Effector CD8-positive, alpha-beta T cell (primary cell): ENCODE data around the gene TUBB1.
A peak's percentile ranks its signal among the peaks of the same experiment; 100 is the strongest.

Experiments
- DNase-seq: peaks from one replicate; lab custom pipeline; 2025; lab: John Stamatoyannopoulos, UW

Gene TUBB1

DNA sequence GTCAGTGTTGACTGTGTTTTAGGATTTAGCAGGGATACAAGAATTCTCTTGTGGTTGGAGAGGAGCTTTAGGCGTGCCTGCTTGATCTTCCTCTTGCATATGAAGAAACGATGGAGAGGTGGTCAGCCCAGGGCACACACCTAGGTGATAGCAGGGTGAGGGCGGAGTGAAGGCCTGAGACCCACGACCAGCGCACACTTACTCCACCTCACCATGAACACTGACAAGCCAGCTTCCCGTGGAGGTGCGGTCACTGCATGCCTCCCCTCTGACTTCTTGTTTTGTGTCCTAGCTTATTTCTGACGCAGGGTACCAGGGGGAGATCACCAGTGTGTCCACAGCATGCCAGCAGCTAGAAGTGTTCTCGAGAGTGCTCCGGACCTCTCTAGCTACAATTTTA lies 30.0 kb upstream of the TUBB1 start:
- no peak for DNase-seq

DNA sequence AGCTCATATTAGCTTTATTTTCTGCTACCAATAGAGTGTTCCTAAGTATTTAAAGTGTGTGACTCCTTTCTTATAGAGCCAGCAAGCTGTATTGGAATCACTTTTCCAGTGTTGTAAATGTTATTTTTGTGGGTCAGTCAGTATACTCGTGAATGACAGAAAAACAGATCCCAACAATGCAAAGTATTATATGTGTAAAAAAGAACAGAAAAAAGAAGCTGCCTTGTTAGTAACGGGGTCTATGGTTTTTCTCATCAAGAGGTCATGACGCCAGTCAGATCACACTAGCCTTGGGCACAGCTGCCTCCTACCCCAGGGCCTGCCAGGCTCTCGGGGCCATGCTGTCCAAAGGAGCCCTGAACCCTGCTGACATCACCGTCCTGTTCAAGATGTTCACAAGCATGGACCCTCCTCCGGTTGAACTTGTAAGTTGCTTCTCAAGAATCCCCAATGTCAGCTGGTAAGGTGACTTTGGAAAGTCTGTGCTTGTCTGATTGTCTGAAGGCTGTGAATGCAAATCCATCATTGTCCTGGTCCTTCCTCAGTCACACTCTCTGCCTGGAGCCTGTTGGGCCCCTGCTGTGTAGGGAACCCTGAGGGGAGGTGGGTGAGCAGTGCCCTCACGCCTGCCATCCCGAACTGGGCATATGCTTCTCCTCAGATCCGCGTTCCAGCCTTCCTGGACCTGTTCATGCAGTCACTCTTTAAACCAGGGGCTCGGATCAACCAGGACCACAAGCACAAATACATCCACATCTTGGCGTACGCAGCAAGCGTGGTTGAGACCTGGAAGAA lies 28.4 kb upstream of the TUBB1 start:
- DNase-seq = no peak

DNA sequence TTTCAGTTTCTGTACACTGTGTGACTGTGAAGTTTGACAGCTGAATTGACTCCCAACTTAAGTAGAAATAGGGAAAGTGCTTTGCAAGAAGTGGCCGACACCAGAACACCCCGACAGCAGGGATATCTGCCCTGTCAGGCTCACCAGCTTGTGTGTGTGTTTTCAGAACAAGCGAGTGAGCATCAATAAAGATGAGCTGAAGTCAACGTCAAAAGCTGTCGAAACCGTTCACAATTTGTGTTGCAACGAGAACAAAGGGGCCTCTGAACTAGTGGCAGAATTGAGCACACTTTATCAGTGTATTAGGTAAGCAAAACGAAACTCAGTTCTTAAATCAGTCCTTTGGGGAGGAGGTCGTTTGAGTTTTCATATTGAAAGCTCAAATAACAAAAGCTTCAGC lies 27.5 kb upstream of the TUBB1 start:
- DNase-seq = no peak

DNA sequence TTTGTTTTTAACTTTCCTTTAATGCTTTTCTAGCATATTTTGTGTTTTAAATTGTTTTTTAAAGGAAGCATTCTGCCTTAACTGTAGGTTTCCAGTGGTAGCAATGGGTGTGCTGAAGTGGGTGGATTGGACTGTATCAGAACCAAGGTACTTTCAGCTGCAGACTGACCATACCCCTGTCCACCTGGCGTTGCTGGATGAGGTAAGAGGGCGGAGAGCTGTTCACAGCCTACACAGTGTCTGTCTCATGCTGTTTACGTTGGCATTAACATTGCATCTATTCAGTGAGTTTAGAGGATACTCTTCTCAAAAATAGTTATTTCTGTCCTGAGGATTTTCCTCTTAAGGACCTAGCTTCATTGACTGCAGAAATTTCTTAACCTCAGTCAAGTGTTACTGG lies 26.3 kb upstream of the TUBB1 start:
- DNase-seq = no peak

DNA sequence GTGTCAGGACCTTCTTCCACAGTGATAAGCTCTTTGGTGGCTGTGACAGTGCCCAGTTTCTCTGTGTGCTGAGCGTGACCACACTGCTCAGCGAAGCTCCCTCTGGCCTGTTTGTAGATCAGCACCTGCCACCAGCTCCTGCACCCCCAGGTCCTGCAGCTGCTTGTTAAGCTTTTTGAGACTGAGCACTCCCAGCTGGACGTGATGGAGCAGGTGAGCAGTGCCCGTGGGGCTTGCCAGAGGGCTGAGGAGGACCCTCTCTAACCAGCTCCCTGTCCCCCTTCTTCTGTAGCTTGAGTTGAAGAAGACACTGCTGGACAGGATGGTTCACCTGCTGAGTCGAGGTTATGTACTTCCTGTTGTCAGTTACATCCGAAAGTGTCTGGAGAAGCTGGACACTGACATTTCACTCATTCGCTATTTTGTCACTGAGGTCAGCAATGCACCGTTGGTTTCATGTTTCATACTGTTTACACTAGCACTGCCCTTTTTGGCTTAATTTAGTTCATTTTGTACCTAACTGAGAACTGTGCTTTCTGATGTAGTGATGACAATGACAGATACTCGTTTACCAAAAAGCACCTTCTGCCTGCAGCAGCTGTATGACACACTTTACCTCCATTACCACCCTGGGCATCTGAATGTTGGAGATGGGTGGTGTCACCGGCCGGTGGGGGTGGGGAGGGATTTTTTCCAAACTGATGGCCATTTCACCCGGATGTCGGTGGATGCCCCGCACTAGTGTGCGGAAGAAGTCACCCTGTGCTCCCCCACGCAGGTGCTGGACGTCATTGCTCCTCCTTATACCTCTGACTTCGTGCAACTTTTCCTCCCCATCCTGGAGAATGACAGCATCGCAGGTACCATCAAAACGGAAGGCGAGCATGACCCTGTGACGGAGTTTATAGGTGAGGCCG lies 25.6 kb upstream of the TUBB1 start:
- DNase-seq = no peak

DNA sequence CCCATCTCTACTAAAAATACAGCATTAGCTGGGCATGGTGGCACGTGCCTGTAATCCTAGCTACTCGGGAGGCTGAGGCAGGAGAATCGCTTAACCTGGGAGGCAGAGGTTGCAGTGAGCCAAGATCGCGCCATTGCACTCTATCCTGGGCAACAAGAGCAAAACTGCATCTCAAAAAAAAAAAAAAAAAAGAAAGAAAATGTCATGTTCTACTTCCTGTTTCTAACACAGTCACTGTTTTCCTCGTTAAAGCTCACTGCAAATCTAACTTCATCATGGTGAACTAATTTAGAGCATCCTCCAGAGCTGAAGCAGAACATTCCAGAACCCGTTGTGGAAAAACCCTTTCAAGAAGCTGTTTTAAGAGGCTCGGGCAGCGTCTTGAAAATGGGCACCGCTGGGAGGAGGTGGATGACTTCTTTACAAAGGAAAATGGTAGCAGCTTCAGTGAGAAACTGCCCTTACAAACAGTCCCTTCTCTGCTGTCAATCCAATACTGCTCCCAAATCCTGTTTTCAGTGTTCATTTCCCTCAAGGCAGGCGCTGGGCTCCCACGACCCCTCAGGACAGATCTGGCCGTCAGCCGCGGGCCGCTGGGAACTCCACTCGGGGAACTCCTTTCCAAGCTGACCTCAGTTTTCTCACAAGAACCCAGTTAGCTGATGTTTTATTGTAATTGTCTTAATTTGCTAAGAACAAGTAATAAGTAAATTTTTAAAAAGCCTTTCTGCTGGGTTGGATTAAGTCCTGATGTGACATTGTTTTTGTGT lies 24.7 kb upstream of the TUBB1 start:
- no peak for DNase-seq

DNA sequence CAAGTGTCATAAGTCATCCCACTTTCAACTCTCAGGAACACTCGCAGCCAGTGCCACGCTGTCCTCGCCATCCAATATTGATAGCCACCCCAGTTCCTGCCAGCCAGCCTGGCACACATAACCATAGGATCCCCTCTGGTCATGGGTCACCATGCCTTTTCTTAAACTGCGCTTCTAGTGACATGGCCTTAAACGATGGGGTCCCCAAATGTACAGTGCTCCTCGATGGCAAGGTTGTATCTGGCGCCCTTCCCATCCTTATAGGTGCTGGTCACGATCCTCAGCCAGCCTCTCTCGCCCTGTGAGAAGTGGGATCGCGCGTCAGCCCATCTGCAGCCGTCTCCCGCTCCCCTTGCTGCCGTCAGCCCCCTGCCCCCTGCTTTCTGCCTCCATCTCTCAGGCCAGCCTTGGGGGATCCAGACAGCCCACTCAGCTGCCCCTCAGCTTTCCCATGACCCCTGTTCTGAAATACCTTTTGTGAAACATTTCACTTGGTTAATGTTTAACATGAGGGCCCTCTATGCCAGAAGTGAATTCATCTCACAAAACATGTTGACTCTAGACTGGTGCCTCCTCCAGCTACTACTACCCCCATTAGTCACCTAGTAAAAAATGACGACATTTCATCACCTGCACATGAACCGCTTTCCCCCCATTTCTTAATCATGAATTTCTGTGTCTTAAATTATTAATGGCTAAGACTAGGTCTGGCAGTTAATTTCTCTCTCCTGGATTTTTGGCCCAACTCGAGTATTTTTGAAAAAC lies 23.6 kb upstream of the TUBB1 start:
- no peak for DNase-seq

DNA sequence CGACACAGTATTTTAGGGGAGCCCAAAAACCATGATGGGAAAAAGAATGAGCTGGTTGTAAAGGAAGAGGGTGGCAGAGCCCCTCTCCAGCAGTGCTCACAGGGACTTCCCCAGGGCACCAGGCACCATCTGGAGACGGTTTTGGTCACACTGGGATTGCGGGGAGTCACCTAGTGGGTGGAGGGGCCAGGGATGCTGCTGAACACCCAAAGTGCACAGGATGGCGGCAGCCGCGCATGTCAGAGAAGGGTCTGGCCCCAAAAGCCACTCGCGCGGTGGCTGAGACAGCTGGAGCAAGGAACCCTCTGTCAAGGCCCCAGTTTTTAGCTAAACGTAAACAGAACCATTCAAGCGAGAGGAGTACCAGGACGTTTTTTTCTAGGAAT lies 23.0 kb upstream of the TUBB1 start:
- no peak for DNase-seq

DNA sequence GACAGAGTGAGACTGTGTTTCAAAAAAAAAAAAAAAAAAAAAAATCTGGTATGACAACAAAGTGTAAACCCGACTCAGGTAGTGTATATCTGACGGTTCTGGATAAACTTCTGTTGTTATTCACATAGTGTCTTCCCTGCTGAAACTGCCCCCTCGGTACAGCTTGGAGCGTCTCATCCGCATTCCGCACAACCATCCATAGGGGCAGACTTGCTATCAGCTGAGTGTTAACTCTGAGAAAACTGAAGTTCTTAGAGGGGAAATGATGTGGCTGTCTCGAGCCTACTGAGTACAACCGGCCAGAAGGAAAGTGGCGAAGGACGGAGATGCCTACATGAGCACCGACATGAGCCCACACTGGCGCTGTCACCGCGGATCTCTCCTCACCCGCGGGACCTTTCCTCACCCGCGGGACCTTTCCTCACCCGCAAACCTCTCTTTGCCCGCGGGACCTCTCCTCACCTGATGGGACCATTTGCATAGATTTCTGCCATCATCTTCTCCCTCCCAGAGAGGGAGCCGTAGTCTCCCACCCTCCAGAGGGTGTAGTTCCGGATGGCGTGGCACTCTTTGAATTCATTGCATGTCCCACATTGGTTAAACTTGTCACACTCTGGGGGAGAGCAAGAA lies 22.0 kb upstream of the TUBB1 start:
- DNase-seq = no peak

DNA sequence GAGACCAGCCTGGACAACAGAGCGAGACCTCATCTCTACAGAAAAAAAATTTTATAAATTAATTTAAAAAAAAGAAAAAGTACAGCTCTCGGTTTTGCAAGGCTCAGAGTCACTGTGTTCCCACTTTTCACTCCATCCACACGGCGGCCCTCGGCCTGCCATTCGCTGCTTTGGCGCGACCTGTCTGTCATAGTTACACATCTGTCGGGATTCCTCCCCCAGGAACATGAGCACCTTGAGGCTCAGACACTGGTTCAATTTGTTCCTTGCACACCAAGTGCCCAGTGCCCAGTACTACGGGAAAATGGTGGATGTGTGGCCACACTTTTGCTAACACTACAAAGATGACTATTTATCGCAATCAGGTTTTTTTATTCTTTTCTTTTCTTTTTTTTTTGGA lies 20.6 kb upstream of the TUBB1 start:
- DNase-seq = no peak

DNA sequence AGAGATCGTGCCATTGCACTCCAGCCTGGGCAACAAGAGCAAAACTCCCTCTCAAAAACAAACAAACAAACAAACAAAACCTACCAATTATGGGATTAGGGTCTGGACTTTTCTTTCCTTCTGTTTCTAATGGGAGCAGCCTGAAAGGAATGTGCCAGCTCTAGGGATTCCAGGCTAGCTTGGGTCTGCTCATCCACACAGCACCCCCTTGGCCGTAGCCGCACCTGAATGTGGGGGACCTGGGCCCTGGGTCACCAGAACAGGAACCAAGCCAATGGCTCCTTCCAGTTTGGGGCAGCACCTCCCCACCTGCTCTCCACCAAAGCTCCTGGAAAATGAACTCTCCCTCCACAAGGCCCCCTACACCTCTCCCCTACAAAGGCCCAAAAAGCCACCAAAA lies 18.9 kb upstream of the TUBB1 start:
- DNase-seq = no peak

DNA sequence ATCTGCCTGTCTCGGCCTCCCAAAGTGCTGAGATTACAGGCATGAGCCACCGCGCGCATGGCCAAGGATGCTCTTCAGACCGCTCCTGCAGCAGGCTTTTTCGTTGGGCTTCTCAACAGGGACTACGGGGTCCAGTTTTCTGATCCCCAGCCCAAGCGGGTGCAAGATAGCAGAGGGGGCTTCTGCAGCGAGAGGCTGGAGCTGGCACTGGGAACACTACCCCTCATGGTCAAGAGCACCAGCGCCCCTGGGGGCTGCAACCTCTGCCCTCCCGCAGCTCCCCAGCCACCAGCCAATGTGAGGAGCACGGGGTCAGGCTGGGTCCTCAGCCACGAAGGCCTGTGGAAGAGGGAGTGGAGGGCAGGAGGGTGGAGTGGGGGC lies 18.2 kb upstream of the TUBB1 start:
- no peak for DNase-seq

DNA sequence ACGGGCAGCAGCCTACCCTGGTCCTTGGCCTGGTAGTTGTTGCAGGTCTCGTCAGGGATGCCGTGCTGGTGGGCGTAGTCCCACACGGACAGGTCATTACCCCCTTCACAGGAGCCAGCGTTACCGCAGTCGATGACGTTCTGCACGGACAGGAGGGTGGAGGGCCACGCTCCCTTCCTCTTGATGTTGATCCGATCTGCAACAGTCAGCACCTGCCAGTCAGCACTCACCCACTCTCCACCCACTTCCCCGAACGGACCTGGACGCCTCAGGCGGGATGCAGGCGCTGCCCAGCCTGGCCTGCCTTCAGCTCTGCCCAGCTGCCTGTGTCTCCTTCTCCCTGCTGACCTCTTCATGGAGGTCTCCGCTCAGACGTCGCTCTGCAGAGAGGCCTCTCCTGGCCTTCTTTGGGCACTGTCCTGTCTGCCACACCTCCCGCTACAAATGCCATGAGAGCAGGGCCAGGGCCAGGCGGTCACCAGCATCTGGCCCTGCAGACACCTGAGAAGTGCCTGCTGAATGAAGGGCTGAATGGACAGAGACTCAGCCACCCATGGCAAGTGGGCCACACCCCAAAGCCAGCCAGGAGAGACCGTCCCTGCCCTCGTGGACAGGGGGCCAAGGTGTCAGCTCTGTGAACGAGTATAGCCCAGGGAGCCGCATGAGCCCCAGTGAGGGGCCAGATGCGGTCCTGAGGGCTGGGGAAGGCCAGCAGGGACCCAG lies 17.6 kb upstream of the TUBB1 start:
- DNase-seq = no peak

DNA sequence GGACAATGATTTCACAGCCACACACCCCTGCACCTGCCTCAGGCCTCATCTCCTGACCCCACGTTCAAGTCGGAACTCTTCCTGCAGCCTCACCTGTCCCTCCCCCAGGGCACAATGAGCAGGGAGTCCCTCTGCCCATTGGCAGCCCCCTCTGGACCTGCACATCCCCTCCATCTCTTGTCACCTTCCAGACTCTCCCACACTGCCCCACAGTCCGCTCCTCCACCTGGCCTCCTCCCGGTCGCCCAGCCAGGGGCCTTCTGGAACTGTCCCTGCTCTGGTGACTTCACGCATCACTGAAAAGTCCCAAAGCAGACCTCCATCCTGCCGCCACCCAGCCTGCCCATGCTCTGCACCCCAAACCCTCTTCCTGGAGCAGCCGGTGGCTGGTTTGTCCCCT lies 16.8 kb upstream of the TUBB1 start:
- DNase-seq = no peak

DNA sequence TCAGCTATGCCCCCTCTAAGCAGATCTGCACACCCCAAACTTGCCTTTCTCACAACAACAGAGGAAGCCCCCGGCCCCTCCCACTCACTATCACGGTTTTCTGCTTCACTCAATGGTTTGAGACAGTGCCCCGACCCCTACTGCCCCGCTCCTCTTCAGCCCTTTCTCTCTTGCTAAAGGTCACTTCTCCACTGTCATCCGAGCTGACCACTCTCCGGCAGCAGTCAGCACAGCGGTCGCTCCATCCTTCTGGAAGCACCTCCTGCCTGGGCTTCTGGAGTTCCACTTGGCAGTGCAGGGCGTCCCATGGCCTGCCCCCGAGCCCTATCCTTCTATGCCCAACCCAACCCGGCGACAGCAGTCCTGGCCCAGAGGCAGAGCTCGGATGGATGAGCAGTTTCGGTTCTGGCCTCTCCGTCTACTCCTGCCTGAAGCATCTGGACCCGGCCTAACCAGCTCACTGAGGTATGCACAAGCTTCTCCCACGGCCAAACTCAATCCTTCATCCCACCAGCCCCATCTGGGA lies 16.3 kb upstream of the TUBB1 start:
- DNase-seq = no peak

DNA sequence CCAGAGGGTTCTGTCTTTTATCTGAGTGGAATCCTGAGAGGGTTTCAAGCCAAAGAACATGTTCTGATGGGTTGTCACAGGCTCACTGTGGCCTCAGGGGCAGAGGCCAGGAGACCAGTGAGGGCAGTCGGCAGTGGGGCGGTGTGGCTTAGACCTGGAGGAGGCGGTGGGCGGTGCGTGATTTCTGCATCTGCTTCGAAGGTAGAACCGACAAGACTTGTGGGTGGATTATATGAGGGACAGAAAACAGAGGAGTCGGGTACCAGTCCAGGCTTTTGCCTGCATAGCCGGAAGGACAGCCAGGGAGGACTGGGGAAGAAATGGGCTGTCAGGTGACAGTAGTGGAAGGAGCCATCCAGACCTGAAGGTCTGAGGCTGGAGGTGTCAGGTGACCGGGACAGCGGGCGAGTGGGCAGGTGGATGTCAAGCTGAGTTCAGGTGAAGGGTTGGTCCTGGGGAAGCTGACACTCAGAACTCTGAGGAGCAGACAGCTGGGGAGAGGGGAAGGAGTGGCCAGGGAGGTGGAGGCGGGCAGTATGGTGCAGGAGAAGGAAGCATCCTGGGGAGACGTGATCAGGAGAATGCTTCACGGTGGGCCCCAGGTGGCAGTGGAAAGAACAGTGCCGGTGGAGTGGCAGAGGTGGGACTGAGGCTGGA lies 15.3 kb upstream of the TUBB1 start:
- no peak for DNase-seq

DNA sequence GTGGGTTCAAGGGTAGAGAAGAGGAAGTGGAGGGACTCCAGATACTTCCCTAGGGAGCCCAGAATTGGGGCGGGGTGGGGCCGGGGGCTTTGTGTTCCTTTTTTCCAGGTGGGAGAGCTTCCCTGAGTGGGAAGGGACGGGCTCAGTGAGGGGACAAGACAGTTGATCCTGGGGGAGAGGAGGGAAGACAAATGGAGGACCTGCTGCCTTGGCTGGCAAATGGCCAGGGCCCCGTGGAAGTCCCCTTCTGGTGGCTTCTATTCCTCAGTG lies 14.8 kb upstream of the TUBB1 start:
- DNase-seq = peak; percentile 50

DNA sequence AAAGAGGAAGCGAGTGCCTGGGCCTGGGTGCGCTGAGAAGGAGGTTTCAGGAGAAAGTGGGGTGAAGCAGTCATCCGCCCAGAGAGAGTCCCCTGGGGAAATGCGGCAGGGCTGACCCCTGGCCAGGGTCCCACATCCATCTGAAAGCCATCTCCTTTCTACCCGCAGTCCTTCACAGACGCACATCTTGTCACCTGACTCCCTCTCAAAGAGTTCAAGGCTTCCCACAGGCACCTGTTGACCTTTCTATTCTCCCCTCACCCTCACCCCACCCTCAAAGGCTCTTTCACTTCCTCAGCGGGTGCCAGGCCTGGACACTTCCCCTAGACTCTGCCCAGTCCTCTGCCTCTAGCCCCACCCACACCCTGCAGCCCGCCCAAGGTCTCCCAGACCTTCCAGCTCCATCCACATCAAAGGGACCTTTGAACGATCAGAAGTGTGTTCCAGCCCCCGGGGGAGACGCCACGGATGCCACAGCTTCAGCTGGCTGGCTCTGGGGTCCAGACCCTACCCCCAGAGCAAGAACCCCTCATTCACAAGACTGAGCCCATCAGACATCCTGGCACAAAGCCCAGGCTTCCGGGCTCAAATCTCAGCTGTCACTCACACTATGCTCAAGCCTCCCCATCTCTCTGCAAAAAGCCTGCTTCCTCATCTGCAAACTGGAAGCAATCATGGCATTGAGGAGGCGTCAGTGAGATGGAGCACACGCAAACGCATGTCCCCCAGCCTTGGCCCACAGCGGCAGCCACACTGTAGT lies 14.3 kb upstream of the TUBB1 start:
- peak; percentile 14 for DNase-seq

DNA sequence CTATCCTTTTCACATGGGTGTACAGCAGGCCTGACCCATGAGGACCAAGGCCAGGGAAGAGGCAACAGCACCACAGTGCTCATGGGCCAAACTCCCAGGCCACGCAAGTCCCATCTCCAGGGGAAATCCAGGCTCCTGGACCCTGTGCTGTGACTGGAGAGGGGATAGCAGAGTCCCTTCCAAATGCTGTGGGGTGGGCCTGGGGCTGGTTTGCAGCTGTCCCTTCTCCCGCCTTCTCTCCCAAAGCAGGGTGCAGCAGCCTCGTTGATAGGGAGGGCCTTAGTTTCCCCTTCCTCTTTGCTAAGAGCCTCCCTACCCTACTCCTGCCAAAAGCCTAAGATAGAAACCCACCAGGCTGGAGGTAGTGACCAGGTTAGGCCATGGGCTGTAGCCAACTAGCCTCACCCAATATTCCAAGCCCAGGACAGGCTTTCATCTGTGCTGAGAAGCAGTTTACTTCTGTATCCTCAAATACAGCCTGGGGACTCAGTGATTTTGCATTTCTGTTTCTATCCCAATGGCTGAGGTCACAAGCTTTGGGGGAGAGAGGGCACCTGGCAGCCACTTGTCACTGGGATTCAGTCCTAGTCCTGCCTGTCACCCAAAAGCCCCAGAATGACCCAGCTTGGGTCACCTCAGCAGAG lies 13.6 kb upstream of the TUBB1 start:
- no peak for DNase-seq
